ENCODE results near the gene PPP4R3B. TPM values are rescaled to one million over a fixed set of nuclear protein-coding genes. Genes with fewer than 3 reads are reported as not detected.

PPP4R3B gene
- polyA plus RNA-seq, 1 of the 3 experiments (the other 2 are of a cell fraction): 9.3 TPM

GRCh38 chr2:55618275-55619055, 1.0 kb upstream of the PPP4R3B start (continued):
- TF ChIP-seq GABPA (IDR thresholded peaks at IDR 0.05; ENCODE audit: low read depth) (peak; percentile 44; the same call in 1 of the 2 replicates), MAX (IDR thresholded peaks at IDR 0.05; ENCODE audit: low read depth) (0 out of 2 replicates have a peak, but pooled peaks have one; percentile 49), USF2 (IDR thresholded peaks at IDR 0.05; ENCODE audit: borderline replicate concordance, low read depth, low read length) (no peak), FOSL2 (IDR thresholded peaks at IDR 0.05; ENCODE audit: borderline replicate concordance, low read depth) (no peak), TEAD4 (IDR thresholded peaks at IDR 0.05; ENCODE audit: borderline replicate concordance, insufficient read depth) (no peak), TAF1 (IDR thresholded peaks at IDR 0.05; ENCODE audit: borderline replicate concordance, low read depth, low read length) (no peak), FOXM1 (IDR thresholded peaks at IDR 0.05; ENCODE audit: low read depth) (no peak), TCF12 (IDR thresholded peaks at IDR 0.05) (no peak), PBX3 (IDR thresholded peaks at IDR 0.05) (peak; percentile 8; the same call in 1 of the 2 replicates), RAD21 (IDR thresholded peaks at IDR 0.05; ENCODE audit: low read length) (no peak), MXI1 (IDR thresholded peaks at IDR 0.05; ENCODE audit: low read depth, low read length) (peak; percentile 97), CTCF (IDR thresholded peaks at IDR 0.05) (no peak), RXRA (IDR thresholded peaks at IDR 0.05; ENCODE audit: borderline replicate concordance, low read depth) (no peak), USF1 (IDR thresholded peaks at IDR 0.05; ENCODE audit: borderline replicate concordance, low read depth) (no peak), EZH2phosphoT487 (IDR thresholded peaks at IDR 0.05; ENCODE audit: borderline replicate concordance, low read depth) (no peak), SMC3 (IDR thresholded peaks at IDR 0.05; ENCODE audit: low read depth, low read length) (no peak), NFIC (IDR thresholded peaks at IDR 0.05; ENCODE audit: borderline replicate concordance) (no peak), REST (IDR thresholded peaks at IDR 0.05; ENCODE audit: low read depth, low read length) (no peak)
